Fibroblast of lung (primary cell): ENCODE measurements around the gene AGAP2. TPM values are rescaled to one million over a fixed set of nuclear protein-coding genes. Genes with fewer than 3 reads are reported as not detected.
"Not testable (repeated sequence)": the region's sequence is repeated elsewhere in the genome, so short reads cannot be mapped to it uniquely, and the experiment has no call there.

ENCODE experiments used
- DNase-seq, 2 donors: peaks; one replicate each; pipeline versions ENCODE4 v3.0.0 to v3.0.0-alpha.2; 2010; ENCODE audit warnings: low read depth in 2 of 2
- H2AFZ ChIP-seq: 2 replicates; pipeline ENCODE4 v1.5.1; 2012; ENCODE audit warnings: low read length, control low read depth, inconsistent platforms
- H3K27ac ChIP-seq: 2 replicates; pipeline ENCODE4 v1.5.1; 2011; ENCODE audit warnings: low read length, control low read depth; ENCODE audit not compliant: insufficient read depth
- H3K27me3 ChIP-seq: 2 replicates; pipeline ENCODE4 v1.5.1; 2011; ENCODE audit warnings: mild to moderate bottlenecking, low read length; ENCODE audit not compliant: control insufficient read depth, insufficient read depth
- H3K36me3 ChIP-seq: 2 replicates; pipeline ENCODE4 v1.5.1; 2011; ENCODE audit warnings: low read length; ENCODE audit not compliant: control insufficient read depth, insufficient read depth
- H3K4me1 ChIP-seq: 2 replicates; pipeline ENCODE4 v1.5.1; 2011; ENCODE audit warnings: low read length; ENCODE audit not compliant: control insufficient read depth, insufficient read depth; ENCODE audit errors: extremely low read depth
- H3K4me2 ChIP-seq: 2 replicates; pipeline ENCODE4 v1.5.1; 2011; ENCODE audit warnings: low read length, control low read depth; ENCODE audit not compliant: insufficient read depth; ENCODE audit errors: extremely low read depth
- H3K4me3 ChIP-seq, 4 experiments: fragments of 200-600 bp in 1 of 4; sonication (generic) in 1 of 4; replicated peaks in 1 of 4; 2 replicates each; pipeline ENCODE4 v1.5.1; 2011 to 2016; ENCODE audit warnings: low read length in 4 of 4, low read depth in 3 of 4, mild to moderate bottlenecking in 3 of 4, control low read depth in 2 of 4, inconsistent platforms in 1 of 4, mixed read lengths in 1 of 4; ENCODE audit not compliant: insufficient read depth in 1 of 4; ENCODE audit errors: control extremely low read depth in 1 of 4
- H3K79me2 ChIP-seq: 2 replicates; pipeline ENCODE4 v1.5.1; 2012; ENCODE audit warnings: mild to moderate bottlenecking, low read length, inconsistent platforms; ENCODE audit not compliant: control insufficient read depth, insufficient read depth
- H3K9ac ChIP-seq: 2 replicates; pipeline ENCODE4 v1.5.1; 2011; ENCODE audit warnings: mild to moderate bottlenecking, low read length, control low read depth; ENCODE audit not compliant: insufficient read depth
- H3K9me3 ChIP-seq: 2 replicates; pipeline ENCODE4 v1.5.1; 2012; ENCODE audit warnings: low read depth, low read length; ENCODE audit not compliant: control insufficient read depth, insufficient read depth
- H4K20me1 ChIP-seq: 2 replicates; pipeline ENCODE4 v1.5.1; 2011; ENCODE audit warnings: low read length; ENCODE audit not compliant: control insufficient read depth, insufficient read depth; ENCODE audit errors: extremely low read depth
- CTCF ChIP-seq, 2 donors: IDR thresholded peaks in 1 of 2; conservative IDR thresholded peaks in 1 of 2; 1 replicate in 1 of 2; 2 replicates in 1 of 2; pipeline ENCODE4 v1.5.1; 2011 to 2012; ENCODE audit warnings: low read length in 2 of 2, control low read depth in 1 of 2, inconsistent platforms in 1 of 2, low read depth in 1 of 2, mild to moderate bottlenecking in 1 of 2
- EZH2 ChIP-seq: IDR thresholded peaks from 2 replicates; pipeline ENCODE4 v1.5.1; 2012; ENCODE audit warnings: low read length, control low read depth, mild to moderate bottlenecking; ENCODE audit errors: missing control alignments
- polyA plus RNA-seq, 2 donors: library from polyadenylated mRNA; depleted of rRNA in 1 of 2; stranded (reverse) in 1 of 2; unstranded in 1 of 2; fragments of >200 nt; gene quantifications; 2 replicates each; pipeline ENCODE4 v1.2.1, GENCODE V29; 2011 to 2012; ENCODE audit warnings: missing spikeins in 1 of 2
- total RNA-seq: library from RNA; depleted of rRNA; stranded (reverse); fragments of >200 nt; gene quantifications from 2 replicates; pipeline ENCODE4 v1.2.1, GENCODE V29; 2014

Gene AGAP2
- total and polyA plus RNA-seq, 2 donors (not counting 1 experiment from before 2014, with no cell fraction given): 0.05 to 0.17 TPM

GRCh38 chr12:57716305-57716704 is 22.2 kb downstream of the AGAP2 start:
- Histone ChIP-seq H3K9me3 (no peaks in the 10 kb centered on the region), H3K27ac (no peak overlapping the region), H3K79me2 (no peaks in the 10 kb centered on the region), H3K4me3 (no peak overlapping the region), H3K9ac (no peak overlapping the region), H3K4me1 (no peaks in the 10 kb centered on the region), H3K27me3 (no peaks in the 10 kb centered on the region), H3K36me3 (peaks cover 15% of the 10 kb centered on the region), H2AFZ (no peak overlapping the region), H3K4me2 (no peak overlapping the region), H4K20me1 (no peaks in the 10 kb centered on the region)
- DNase-seq: no peak
- TF ChIP-seq EZH2 (no peak), CTCF (conservative IDR thresholded peaks at IDR 0.05 in 1 of 2, IDR thresholded peaks at IDR 0.05 in 1 of 2; ENCODE audit: low read depth in 1 of 2, low read length in 2 of 2) (no peak)

- no peak overlapping the region for H3K27ac ChIP-seq
Measured at GRCh38 chr12:57715786-57716185, 22.8 kb downstream of the AGAP2 start.

GRCh38 chr12:57715036-57715748 is 23.4 kb downstream of the AGAP2 start:
- not testable (repeated sequence) for H3K79me2 ChIP-seq, H3K4me3 ChIP-seq, H3K27ac ChIP-seq, DNase-seq, H3K27me3 ChIP-seq, H3K9me3 ChIP-seq, H3K9ac ChIP-seq, H3K36me3 ChIP-seq, H3K4me1 ChIP-seq, H2AFZ ChIP-seq, H3K4me2 ChIP-seq, H4K20me1 ChIP-seq

More at GRCh38 chr12:57715786-57716185, 22.8 kb downstream of the AGAP2 start:
- no peaks in the 10 kb centered on the region for H3K79me2 ChIP-seq
- no peak for DNase-seq
- H3K9me3 ChIP-seq: no peaks in the 10 kb centered on the region
- peaks cover 12% of the 10 kb centered on the region for H3K36me3 ChIP-seq
- H3K4me2 ChIP-seq: no peak overlapping the region
- TF ChIP-seq EZH2 (no peak), CTCF (conservative IDR thresholded peaks at IDR 0.05 in 1 of 2, IDR thresholded peaks at IDR 0.05 in 1 of 2; ENCODE audit: low read depth in 1 of 2, low read length in 2 of 2) (no peak)
- H3K4me3 ChIP-seq: no peak overlapping the region
- H3K9ac ChIP-seq: no peak overlapping the region
- H4K20me1 ChIP-seq: no peaks in the 10 kb centered on the region
- no peak overlapping the region for H2AFZ ChIP-seq
- no peaks in the 10 kb centered on the region for H3K27me3 ChIP-seq
- H3K4me1 ChIP-seq: no peaks in the 10 kb centered on the region
